B cell (primary cell): ENCODE measurements around the gene TAF4. TPM values are rescaled to one million over a fixed set of nuclear protein-coding genes. Genes with fewer than 3 reads are reported as not detected.

Source experiments
- ATAC-seq: fragments of 200-7000 bp; cut with Tn5 transposase; one replicate; pipeline ENCODE4 v1.10.0; 2021; ENCODE audit warnings: low read depth, mild to moderate bottlenecking, moderate number of reproducible peaks, moderate library complexity
- CTCF ChIA-PET: fragments of 350-600 bp; sonication (Branson Sonifier 250); formaldehyde crosslinking; loops from one replicate; lab custom pipeline; 2021; ENCODE audit warnings: antibody characterized with exemption, inconsistent platforms; lab: Charles Lee
- POLR2A ChIA-PET: fragments of 350-600 bp; sonication (Branson Sonifier 250); formaldehyde crosslinking; loops from one replicate; lab custom pipeline; 2021; ENCODE audit warnings: antibody characterized with exemption; lab: Charles Lee
- DNase-seq: peaks from one replicate; pipeline ENCODE4 v3.0.0; 2013
- H2AFZ ChIP-seq: 2 replicates; pipeline ENCODE4 v1.6.1; 2012; ENCODE audit warnings: mild to moderate bottlenecking, low read depth, low read length; ENCODE audit not compliant: insufficient read depth, poor library complexity, severe bottlenecking
- H3K27ac ChIP-seq, 2 donors: 1 replicate in 1 of 2; 2 replicates in 1 of 2; pipeline ENCODE4 v1.5.1; 2012 to 2013; ENCODE audit warnings: low read length in 2 of 2, mild to moderate bottlenecking in 2 of 2, moderate library complexity in 1 of 2
- H3K27me3 ChIP-seq, 4 experiments: fragments of 200-600 bp in 1 of 4; sonication (generic) in 1 of 4; replicated peaks in 1 of 4; 1 replicate in 2 of 4; 2 replicates in 2 of 4; pipeline versions ENCODE4 v1.6.1 to v1.7.0; 2013 to 2016; ENCODE audit warnings: low read length in 3 of 4, mild to moderate bottlenecking in 2 of 4, mixed read lengths in 1 of 4, moderate library complexity in 1 of 4; ENCODE audit not compliant: insufficient read depth in 4 of 4, control insufficient read depth in 3 of 4; ENCODE audit errors: control extremely low read depth in 1 of 4
- H3K36me3 ChIP-seq, 2 experiments: replicated peaks in 1 of 2; 1 replicate in 1 of 2; 2 replicates in 1 of 2; pipeline versions ENCODE4 v1.6.1 to v1.7.1; 2013; ENCODE audit warnings: low read length in 1 of 2; ENCODE audit not compliant: insufficient read depth in 2 of 2, control insufficient read depth in 1 of 2; ENCODE audit errors: control extremely low read depth in 1 of 2, extremely low read depth in 1 of 2
- H3K4me1 ChIP-seq, 2 donors: fragments of 200-600 bp in 1 of 2; sonication (generic) in 1 of 2; 1 replicate in 1 of 2; 2 replicates in 1 of 2; pipeline versions ENCODE4 v1.5.1 to v1.6.1; 2013 to 2017; ENCODE audit warnings: low read length in 2 of 2; ENCODE audit not compliant: control insufficient read depth in 2 of 2, insufficient read depth in 2 of 2
- H3K4me2 ChIP-seq: replicated peaks from 2 replicates; pipeline ENCODE3; 2012; ENCODE audit warnings: mild to moderate bottlenecking, low read depth, low read length; ENCODE audit not compliant: poor library complexity, severe bottlenecking
- H3K4me3 ChIP-seq, 5 experiments: fragments of 200-600 bp in 1 of 5; sonication (generic) in 1 of 5; 1 replicate in 3 of 5; 2 replicates in 2 of 5; pipeline versions ENCODE4 v1.5.1 to v1.7.0; 2011 to 2016; ENCODE audit warnings: low read length in 4 of 5, mild to moderate bottlenecking in 4 of 5, low read depth in 2 of 5, control low read depth in 1 of 5, moderate library complexity in 1 of 5; ENCODE audit not compliant: insufficient read depth in 1 of 5; ENCODE audit errors: control extremely low read depth in 1 of 5, extremely low read depth in 1 of 5
- H3K79me2 ChIP-seq: fragments of 200-600 bp; sonication (generic); one replicate; pipeline ENCODE4 v1.6.0; 2016; ENCODE audit warnings: low read length; ENCODE audit not compliant: control insufficient read depth, insufficient read depth
- H3K9ac ChIP-seq: fragments of 200-600 bp; sonication (generic); 2 replicates; pipeline ENCODE4 v1.6.1; 2017; ENCODE audit warnings: mild to moderate bottlenecking, low read length, moderate library complexity
- H3K9me3 ChIP-seq, 3 donors: one replicate each; pipeline versions ENCODE4 v1.6.1 to v1.7.1; 2013; ENCODE audit warnings: low read length in 2 of 3; ENCODE audit not compliant: control insufficient read depth in 2 of 3, insufficient read depth in 1 of 3; ENCODE audit errors: control extremely low read depth in 1 of 3
- H4K20me1 ChIP-seq: 2 replicates; pipeline ENCODE4 v1.6.0; 2012; ENCODE audit warnings: mild to moderate bottlenecking, low read length; ENCODE audit not compliant: insufficient read depth, control insufficient read depth, poor library complexity, severe bottlenecking
- H3K27ac Mint-ChIP-seq: one replicate; pipeline ENCODE4 v1.8.0; 2021; ENCODE audit warnings: mixed read lengths
- H3K27me3 Mint-ChIP-seq: one replicate; pipeline ENCODE4 v1.8.0; 2021; ENCODE audit warnings: mixed read lengths
- H3K4me1 Mint-ChIP-seq: one replicate; pipeline ENCODE4 v1.8.0; 2021; ENCODE audit warnings: mixed read lengths
- H3K4me3 Mint-ChIP-seq: one replicate; pipeline ENCODE4 v1.8.0; 2021; ENCODE audit warnings: mixed read lengths
- H3K9me3 Mint-ChIP-seq: one replicate; pipeline ENCODE4 v1.8.0; 2022; ENCODE audit warnings: mixed read lengths; ENCODE audit not compliant: insufficient read depth
- CTCF ChIP-seq: fragments of 200-600 bp; IDR thresholded peaks from one replicate; pipeline ENCODE4 v1.8.0; 2022; ENCODE audit warnings: antibody characterized with exemption, mild to moderate bottlenecking
- EZH2 ChIP-seq: IDR thresholded peaks from 2 replicates; pipeline ENCODE4 v1.6.1; 2012; ENCODE audit warnings: borderline replicate concordance, low read depth, mild to moderate bottlenecking, moderate library complexity, low read length; ENCODE audit not compliant: insufficient read depth, poor library complexity, severe bottlenecking
- WGBS: methylation state at CpG from one replicate; pipeline ENCODE4 v1.1.5; 2013; ENCODE audit warnings: missing lambda C conversion rate; ENCODE audit not compliant: insufficient coverage; 5-methylcytosine and 5-hydroxymethylcytosine counted together
- intact Hi-C: fragments of 100-400 bp; cut with micrococcal nuclease; formaldehyde crosslinking; loops from one replicate; pipeline ENCODE4 v1.10.0; 2022
- polyA plus RNA-seq: library from polyadenylated mRNA; depleted of rRNA; stranded (reverse); fragments of >200 nt; gene quantifications from 2 replicates; pipeline ENCODE4 v1.2.3, GENCODE V29; 2012
- total RNA-seq, 2 donors: library from RNA; stranded (reverse); fragments of 120-200 nt in 1 of 2; gene quantifications; 1 replicate in 1 of 2; 2 replicates in 1 of 2; pipeline versions ENCODE4 v1.2.3 to v1.2.4, GENCODE V29; 2013 to 2022

The TAF4 gene
- total and polyA plus RNA-seq, 2 donors (not counting 1 experiment from before 2014, with no cell fraction given): 13.9 to 39.5 TPM

GRCh38 chr20:61937963-61938838, 127.5 kb downstream of the TAF4 start:
- Histone ChIP-seq H3K36me3 (no peaks in the 10 kb centered on the region), H4K20me1 (no peaks in the 10 kb centered on the region), H3K27me3 (no peaks in the 10 kb centered on the region), H3K9ac (no peak overlapping the region), H3K4me1 (no peaks in the 10 kb centered on the region), H2AFZ (no peak overlapping the region), H3K27ac (no peak overlapping the region), H3K4me2 (no peak overlapping the region), H3K9me3 (no peaks in the 10 kb centered on the region), H3K79me2 (no peaks in the 10 kb centered on the region), H3K4me3 (no peak overlapping the region)
- TF ChIP-seq EZH2: no peak
- TF ChIP-seq CTCF: no peak
- CTCF ChIA-PET: no interaction called here
- Mint-ChIP-seq H3K27me3 (no peaks in the 10 kb centered on the region), H3K4me3 (no peak overlapping the region), H3K27ac (no peak overlapping the region), H3K4me1 (no peaks in the 10 kb centered on the region), H3K9me3 (no peaks in the 10 kb centered on the region)
- ATAC-seq (no peak), DNase-seq (no peak)
- POLR2A ChIA-PET: no interaction called here
- WGBS: 90% methylated on average over 31 of the region's 31 CpGs
- intact Hi-C loops: no loop called here
